ENCODE data around the gene RABGAP1L.

DNA sequence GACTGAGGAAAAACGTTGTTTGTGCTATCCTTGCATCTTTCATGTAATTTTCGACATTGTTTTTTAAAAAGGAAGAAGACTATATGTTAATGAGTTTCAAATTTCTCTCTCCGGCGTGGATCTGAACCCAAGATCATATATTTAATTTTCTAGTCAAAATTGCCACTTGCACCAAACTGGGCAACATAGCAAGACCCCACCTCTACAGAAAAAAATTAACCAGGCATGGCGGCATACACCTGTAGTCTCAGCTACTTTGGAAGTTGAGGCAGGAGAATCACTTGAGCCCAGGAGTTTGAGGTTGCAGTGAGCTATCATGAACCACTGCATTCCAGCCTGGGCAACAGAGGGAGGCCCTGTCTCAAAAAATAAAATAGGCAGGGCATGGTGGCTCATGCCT lies 16.5 kb upstream of the RABGAP1L start:
- no peak for TF ChIP-seq CTCF (IDR thresholded peaks at IDR 0.05)
- TF ChIP-seq POLR2A (IDR thresholded peaks at IDR 0.05), result no peak

All from body of pancreas (tissue), 4 donors.